ENCODE measurements around the gene CHMP2B. TPM values are rescaled to one million over a fixed set of nuclear protein-coding genes. Genes with fewer than 3 reads are reported as not detected.
"Not testable (repeated sequence)": the region's sequence is repeated elsewhere in the genome, so short reads cannot be mapped to it uniquely, and the experiment has no call there.

CHMP2B gene
- total RNA-seq, 1 donor from 2014 or later, result 29.3 TPM

- FAIRE-seq, result no peak
Observed at GRCh38 chr3:87228316-87228715, 1.2 kb downstream of the CHMP2B start.

GRCh38 chr3:87229113-87229512, 2.0 kb downstream of the CHMP2B start:
- DNase-seq (ENCODE audit: low spot score in 2 of 2), result no peak
- FAIRE-seq, result no peak

More at GRCh38 chr3:87228316-87228715, 1.2 kb downstream of the CHMP2B start:
- no peak for DNase-seq (ENCODE audit: low spot score in 2 of 2)

- FAIRE-seq, result no peak
Observed at GRCh38 chr3:87233805-87234204, 6.7 kb downstream of the CHMP2B start.

GRCh38 chr3:87236093-87236492, 9.0 kb downstream of the CHMP2B start:
- FAIRE-seq (no peak), DNase-seq (ENCODE audit: low spot score in 2 of 2) (no peak)

More at GRCh38 chr3:87233805-87234204, 6.7 kb downstream of the CHMP2B start:
- no peak for DNase-seq (ENCODE audit: low spot score in 2 of 2)

GRCh38 chr3:87246662-87247429, 19.7 kb downstream of the CHMP2B start:
- no peak for DNase-seq (ENCODE audit: low spot score in 2 of 2)
- FAIRE-seq, result no peak

- DNase-seq (ENCODE audit: low spot score in 2 of 2), result no peak
- FAIRE-seq, result no peak
Observed at GRCh38 chr3:87247430-87247773, 20.3 kb downstream of the CHMP2B start.

GRCh38 chr3:87248231-87248630, 21.1 kb downstream of the CHMP2B start:
- FAIRE-seq; DNase-seq (ENCODE audit: low spot score in 2 of 2): not testable (repeated sequence)

- DNase-seq (ENCODE audit: low spot score in 2 of 2), result no peak
- FAIRE-seq, result no peak
Observed at GRCh38 chr3:87248831-87249230, 21.7 kb downstream of the CHMP2B start.

- no peak for DNase-seq (ENCODE audit: low spot score in 2 of 2)
- no peak for FAIRE-seq
Observed at GRCh38 chr3:87250009-87250408, 22.9 kb downstream of the CHMP2B start.

GRCh38 chr3:87260270-87260669, 33.2 kb downstream of the CHMP2B start:
- peak in 1 of 2 donors; percentile 2 for DNase-seq (ENCODE audit: low spot score in 2 of 2)

GRCh38 chr3:87261925-87262324, 34.8 kb downstream of the CHMP2B start:
- DNase-seq (ENCODE audit: low spot score in 2 of 2) (no peak), FAIRE-seq (no peak)

More at GRCh38 chr3:87260270-87260669, 33.2 kb downstream of the CHMP2B start:
- FAIRE-seq, result peak; percentile 13

GRCh38 chr3:87267953-87268645, 41.0 kb downstream of the CHMP2B start:
- DNase-seq (ENCODE audit: low spot score in 2 of 2) (no peak), FAIRE-seq (no peak)

GRCh38 chr3:87268646-87269211, 41.6 kb downstream of the CHMP2B start:
- FAIRE-seq (no peak), DNase-seq (ENCODE audit: low spot score in 2 of 2) (no peak)

GRCh38 chr3:87269723-87270122, 42.6 kb downstream of the CHMP2B start:
- no peak for DNase-seq (ENCODE audit: low spot score in 2 of 2)
- FAIRE-seq, result no peak

GRCh38 chr3:87270908-87271700, 44.0 kb downstream of the CHMP2B start:
- FAIRE-seq (no peak), DNase-seq (ENCODE audit: low spot score in 2 of 2) (no peak)

GRCh38 chr3:87272718-87273341, 45.7 kb downstream of the CHMP2B start:
- DNase-seq (ENCODE audit: low spot score in 2 of 2) (no peak), FAIRE-seq (no peak)

- no peak for DNase-seq (ENCODE audit: low spot score in 2 of 2)
- FAIRE-seq, result no peak
Observed at GRCh38 chr3:87276484-87276883, 49.4 kb downstream of the CHMP2B start, which contains the start of gene POU1F1. Gene POU1F1, minus strand, starts transcription at chr3:87276584. Its CDS starts 122 bp downstream, at chr3:87276462.

GRCh38 chr3:87287011-87287410, 59.9 kb downstream of the CHMP2B start:
- no peak for DNase-seq (ENCODE audit: low spot score in 2 of 2)
- FAIRE-seq, result no peak

GRCh38 chr3:87288446-87288845, 61.3 kb downstream of the CHMP2B start:
- FAIRE-seq (no peak), DNase-seq (ENCODE audit: low spot score in 2 of 2) (no peak)

GRCh38 chr3:87298111-87298718, 71.1 kb downstream of the CHMP2B start:
- DNase-seq (ENCODE audit: low spot score in 2 of 2) (peak; percentile 5 to 19), FAIRE-seq (peak; percentile 96)

Data from frontal cortex (tissue), 4 donors.